Hepatocyte (in vitro differentiated cells): ENCODE measurements around the gene TMEM245. TPM values are rescaled to one million over a fixed set of nuclear protein-coding genes. Genes with fewer than 3 reads are reported as not detected.

Experiments
- DNase-seq: peaks from one replicate; pipeline ENCODE4 v3.0.0-alpha.2; 2016; ENCODE audit warnings: low spot score
- H2AFZ ChIP-seq: fragments of 200-600 bp; sonication (generic); 2 replicates; pipeline ENCODE4 v1.6.0; 2016; ENCODE audit warnings: antibody characterized with exemption, mild to moderate bottlenecking
- H3K27ac ChIP-seq: fragments of 200-600 bp; sonication (generic); 2 replicates; pipeline ENCODE4 v1.5.1; 2016; ENCODE audit warnings: mild to moderate bottlenecking
- H3K27me3 ChIP-seq: fragments of 200-600 bp; sonication (generic); 2 replicates; pipeline ENCODE4 v1.6.1; 2016
- H3K36me3 ChIP-seq: fragments of 200-600 bp; sonication (generic); replicated peaks from 2 replicates; pipeline ENCODE4 v1.5.1; 2016; ENCODE audit warnings: low read depth; ENCODE audit not compliant: insufficient read depth
- H3K4me1 ChIP-seq: fragments of 200-600 bp; sonication (generic); 2 replicates; pipeline ENCODE4 v1.5.1; 2016; ENCODE audit warnings: mild to moderate bottlenecking, moderate library complexity; ENCODE audit not compliant: insufficient read depth
- H3K4me2 ChIP-seq: fragments of 200-600 bp; sonication (generic); 2 replicates; pipeline ENCODE4 v1.6.0; 2016
- H3K4me3 ChIP-seq: fragments of 200-600 bp; sonication (generic); 2 replicates; pipeline ENCODE4 v1.5.1; 2016; ENCODE audit warnings: mild to moderate bottlenecking
- H3K79me2 ChIP-seq: fragments of 200-600 bp; sonication (generic); 2 replicates; pipeline ENCODE4 v1.6.0; 2017; ENCODE audit warnings: mild to moderate bottlenecking
- H3K9me2 ChIP-seq: fragments of 200-600 bp; sonication (generic); replicated peaks from 2 replicates; pipeline ENCODE4 v1.6.0; 2017; ENCODE audit warnings: mild to moderate bottlenecking; ENCODE audit not compliant: insufficient read depth
- H3K9me3 ChIP-seq: fragments of 200-600 bp; sonication (generic); 2 replicates; pipeline ENCODE4 v1.5.1; 2016; ENCODE audit warnings: low read depth, mild to moderate bottlenecking
- H4K20me1 ChIP-seq: fragments of 200-600 bp; sonication (generic); 2 replicates; pipeline ENCODE4 v1.6.0; 2016; ENCODE audit warnings: mild to moderate bottlenecking; ENCODE audit not compliant: insufficient read depth, poor library complexity, severe bottlenecking
- EZH2 ChIP-seq: fragments of 200-600 bp; sonication (generic); IDR thresholded peaks from 2 replicates; pipeline ENCODE4 v1.6.1; 2016; ENCODE audit warnings: antibody characterized with exemption, mild to moderate bottlenecking, borderline replicate concordance
- EZH2phosphoT487 ChIP-seq: fragments of 200-600 bp; sonication (generic); IDR thresholded peaks from one replicate; pipeline ENCODE4 v1.6.1; 2018; ENCODE audit warnings: antibody characterized with exemption, mild to moderate bottlenecking, low read depth, moderate library complexity; ENCODE audit not compliant: unreplicated experiment, severe bottlenecking
- WGBS: methylation state at CpG from one replicate; pipeline ENCODE4 v1.1.6; 2016; ENCODE audit warnings: low lambda C conversion rate; ENCODE audit errors: missing lambda C conversion rate; 5-methylcytosine and 5-hydroxymethylcytosine counted together
- polyA plus RNA-seq: library from polyadenylated mRNA; unstranded; fragments of >200 nt; fragmentation: Nextera tagmentation; extraction: Ambion mirVana; gene quantifications from 2 replicates; pipeline ENCODE4 v1.2.1, GENCODE V29; 2016
- total RNA-seq: library from RNA; depleted of rRNA; stranded (reverse); fragments of >200 nt; gene quantifications from 2 replicates; pipeline ENCODE4 v1.2.3, GENCODE V29; 2014
- TF ChIP-seq, protein P1 (sequence below): fragments of 200-600 bp; sonication (generic); IDR thresholded peaks from 2 replicates; pipeline ENCODE4 v1.5.1; 2016; ENCODE audit warnings: antibody characterized with exemption, mild to moderate bottlenecking; ENCODE audit not compliant: poor library complexity

TMEM245 gene
- total and polyA plus RNA-seq, 2 experiments from 2014 or later, result 63.5 to 122 TPM

DNA sequence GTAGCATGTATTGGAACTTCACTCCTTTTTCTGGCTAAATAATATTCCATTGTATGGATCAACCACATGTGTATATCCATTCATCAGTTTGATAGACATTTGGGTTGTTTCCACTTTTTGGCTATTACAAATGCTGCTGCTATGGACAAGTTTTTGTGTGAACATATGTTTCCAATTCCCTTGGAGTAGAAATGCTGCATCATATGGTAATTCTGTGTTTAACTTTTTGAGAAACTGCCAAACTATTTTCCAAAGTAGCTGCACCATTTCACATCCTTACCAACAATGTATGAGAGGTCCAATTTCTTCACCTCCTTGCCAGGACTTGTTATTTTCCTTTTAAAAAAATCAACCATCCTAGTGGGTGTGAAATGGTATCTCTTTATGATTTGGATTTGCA, 38.9 kb upstream of the TMEM245 start:
- H3K9me2 ChIP-seq, result no peaks in the 10 kb centered on the region
- no peak overlapping the region for H3K27ac ChIP-seq
- DNase-seq, result no peak
- H3K27me3 ChIP-seq, result no peaks in the 10 kb centered on the region
- H2AFZ ChIP-seq, result no peak overlapping the region
- H3K79me2 ChIP-seq, result no peaks in the 10 kb centered on the region
- no peak overlapping the region for H3K4me2 ChIP-seq
- H3K36me3 ChIP-seq, result no peaks in the 10 kb centered on the region
- no peaks in the 10 kb centered on the region for H3K9me3 ChIP-seq
- no peak overlapping the region for H3K4me3 ChIP-seq
- H3K4me1 ChIP-seq, result no peaks in the 10 kb centered on the region
- TF ChIP-seq, protein P1, sequence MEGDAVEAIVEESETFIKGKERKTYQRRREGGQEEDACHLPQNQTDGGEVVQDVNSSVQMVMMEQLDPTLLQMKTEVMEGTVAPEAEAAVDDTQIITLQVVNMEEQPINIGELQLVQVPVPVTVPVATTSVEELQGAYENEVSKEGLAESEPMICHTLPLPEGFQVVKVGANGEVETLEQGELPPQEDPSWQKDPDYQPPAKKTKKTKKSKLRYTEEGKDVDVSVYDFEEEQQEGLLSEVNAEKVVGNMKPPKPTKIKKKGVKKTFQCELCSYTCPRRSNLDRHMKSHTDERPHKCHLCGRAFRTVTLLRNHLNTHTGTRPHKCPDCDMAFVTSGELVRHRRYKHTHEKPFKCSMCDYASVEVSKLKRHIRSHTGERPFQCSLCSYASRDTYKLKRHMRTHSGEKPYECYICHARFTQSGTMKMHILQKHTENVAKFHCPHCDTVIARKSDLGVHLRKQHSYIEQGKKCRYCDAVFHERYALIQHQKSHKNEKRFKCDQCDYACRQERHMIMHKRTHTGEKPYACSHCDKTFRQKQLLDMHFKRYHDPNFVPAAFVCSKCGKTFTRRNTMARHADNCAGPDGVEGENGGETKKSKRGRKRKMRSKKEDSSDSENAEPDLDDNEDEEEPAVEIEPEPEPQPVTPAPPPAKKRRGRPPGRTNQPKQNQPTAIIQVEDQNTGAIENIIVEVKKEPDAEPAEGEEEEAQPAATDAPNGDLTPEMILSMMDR, result no peak
- TF ChIP-seq EZH2 (no peak), EZH2phosphoT487 (no peak)
- no peaks in the 10 kb centered on the region for H4K20me1 ChIP-seq

DNA sequence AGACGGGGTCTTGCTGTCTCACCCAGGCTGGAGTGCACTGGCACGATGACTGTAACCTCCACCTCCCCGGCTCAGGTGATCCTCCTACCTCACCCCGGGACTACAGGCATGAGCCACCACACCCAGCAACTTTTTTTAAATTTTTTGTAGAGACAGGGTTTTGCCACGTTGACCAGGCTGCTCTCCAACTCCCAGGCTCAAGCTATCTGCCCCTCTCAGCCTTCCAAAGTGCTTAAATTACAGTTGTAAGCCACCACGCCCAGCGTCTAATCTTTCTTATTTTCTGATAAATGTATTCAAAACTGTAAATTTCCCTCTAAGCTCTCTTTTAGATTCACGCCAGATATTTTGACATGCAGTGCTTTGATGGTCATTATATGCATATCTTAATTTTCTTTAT, 37.0 kb upstream of the TMEM245 start:
- no peaks in the 10 kb centered on the region for H4K20me1 ChIP-seq
- 88% methylated on average over 7 of the region's 8 CpGs for WGBS

DNA sequence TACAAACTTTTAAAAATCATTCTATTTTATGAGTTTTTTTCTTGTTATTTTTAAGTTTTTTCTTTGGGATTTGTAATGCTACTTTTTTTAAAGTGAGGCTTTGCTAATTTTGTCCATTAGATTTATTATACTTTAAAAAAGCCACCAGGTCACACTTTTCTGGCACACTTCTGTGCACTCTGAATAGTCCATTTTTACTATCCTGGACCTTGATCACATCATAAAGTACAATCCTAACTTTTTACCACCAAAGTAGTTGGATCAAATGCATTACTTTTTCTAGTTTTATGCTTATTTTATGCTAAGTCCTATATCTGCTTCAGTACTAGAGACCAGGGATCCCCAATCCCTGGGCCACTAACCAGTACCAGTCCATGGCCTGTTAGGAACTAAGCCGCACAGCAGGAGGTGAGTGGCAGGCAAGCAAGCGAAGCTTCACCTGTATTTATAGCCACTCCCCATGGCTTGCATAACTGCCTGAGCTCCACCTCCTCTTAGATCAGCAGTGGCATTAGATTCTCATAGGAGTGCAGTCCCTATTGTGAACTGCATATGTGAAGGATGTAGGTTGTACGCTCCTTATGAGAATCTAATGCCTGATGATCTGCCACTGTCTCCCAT, 31.3 kb upstream of the TMEM245 start:
- no peak for DNase-seq
- H2AFZ ChIP-seq, result no peak overlapping the region
- H3K79me2 ChIP-seq, result no peaks in the 10 kb centered on the region
- TF ChIP-seq, protein P1, result no peak
- TF ChIP-seq EZH2, result no peak
- TF ChIP-seq EZH2phosphoT487, result no peak
- H3K9me2 ChIP-seq, result no peaks in the 10 kb centered on the region
- no peaks in the 10 kb centered on the region for H3K9me3 ChIP-seq
- no peak overlapping the region for H3K27ac ChIP-seq
- no peak overlapping the region for H3K4me3 ChIP-seq
- H4K20me1 ChIP-seq, result no peaks in the 10 kb centered on the region
- no peaks in the 10 kb centered on the region for H3K4me1 ChIP-seq
- no peaks in the 10 kb centered on the region for H3K36me3 ChIP-seq
- H3K4me2 ChIP-seq, result no peak overlapping the region
- no peaks in the 10 kb centered on the region for H3K27me3 ChIP-seq
- WGBS, result 99% methylated on average over 3 of the region's 3 CpGs

More for the DNA sequence above, 37.0 kb upstream of the TMEM245 start:
- no peak overlapping the region for H3K4me2 ChIP-seq
- no peak overlapping the region for H2AFZ ChIP-seq
- H3K4me3 ChIP-seq, result no peak overlapping the region
- no peaks in the 10 kb centered on the region for H3K36me3 ChIP-seq
- TF ChIP-seq, protein P1, result no peak
- TF ChIP-seq EZH2phosphoT487, result no peak
- TF ChIP-seq EZH2, result no peak
- DNase-seq, result no peak
- H3K79me2 ChIP-seq, result no peaks in the 10 kb centered on the region
- no peaks in the 10 kb centered on the region for H3K27me3 ChIP-seq
- H3K9me3 ChIP-seq, result no peaks in the 10 kb centered on the region
- H3K4me1 ChIP-seq, result no peaks in the 10 kb centered on the region
- H3K27ac ChIP-seq, result no peak overlapping the region
- H3K9me2 ChIP-seq, result no peaks in the 10 kb centered on the region
